ENCODE data around the gene MICAL2.

- TF ChIP-seq CTCF (IDR thresholded peaks at IDR 0.05) (no peak), POLR2A (IDR thresholded peaks at IDR 0.05) (no peak)
Observed at GRCh38 chr11:12131943-12132789, 21.8 kb downstream of the MICAL2 start.
